CD8-positive, alpha-beta memory T cell (primary cell): ENCODE data around the gene SCN5A. TPM values are rescaled to one million over a fixed set of nuclear protein-coding genes. Genes with fewer than 3 reads are reported as not detected.
A peak's percentile ranks its signal among the peaks of the same experiment; 100 is the strongest.

Experiments used
- CTCF ChIA-PET: fragments of 350-600 bp; sonication (Branson Sonifier 250); formaldehyde crosslinking; loops from one replicate; lab custom pipeline; 2021; ENCODE audit warnings: antibody characterized with exemption; lab: Charles Lee
- POLR2A ChIA-PET: fragments of 350-600 bp; sonication (Branson Sonifier 250); formaldehyde crosslinking; loops from one replicate; lab custom pipeline; 2021; ENCODE audit warnings: antibody characterized with exemption; lab: Charles Lee
- DNase-seq, 5 donors: peaks; one replicate each; pipeline versions ENCODE4 v3.0.0 to v3.0.0-alpha.2; 2020 to 2022; ENCODE audit warnings: mixed read lengths in 1 of 5
- H3K27ac ChIP-seq: one replicate; pipeline ENCODE4 v1.7.0; 2013; ENCODE audit warnings: low read depth, mild to moderate bottlenecking, low read length, moderate library complexity
- H3K27me3 ChIP-seq: 2 replicates; pipeline ENCODE4 v1.7.0; 2013; ENCODE audit warnings: low read length, mild to moderate bottlenecking; ENCODE audit not compliant: insufficient read depth, poor library complexity, severe bottlenecking
- H3K36me3 ChIP-seq: 2 replicates; pipeline ENCODE4 v1.7.0; 2013; ENCODE audit warnings: mild to moderate bottlenecking, low read length, moderate library complexity; ENCODE audit not compliant: insufficient read depth
- H3K4me1 ChIP-seq: 2 replicates; pipeline ENCODE4 v1.7.0; 2013; ENCODE audit warnings: mild to moderate bottlenecking, low read length, moderate library complexity; ENCODE audit not compliant: insufficient read depth
- H3K4me3 ChIP-seq: 2 replicates; pipeline ENCODE4 v1.7.0; 2013; ENCODE audit warnings: mild to moderate bottlenecking, low read length
- H3K9me3 ChIP-seq: 2 replicates; pipeline ENCODE4 v1.7.0; 2013; ENCODE audit warnings: mild to moderate bottlenecking, low read length
- H3K27ac Mint-ChIP-seq, 8 donors: one replicate each; pipeline ENCODE4 v1.8.0; 2020 to 2021; ENCODE audit warnings: mixed read lengths in 8 of 8, mild to moderate bottlenecking in 6 of 8, inconsistent platforms in 3 of 8, moderate library complexity in 3 of 8
- H3K27me3 Mint-ChIP-seq, 2 donors: one replicate each; pipeline ENCODE4 v1.8.0; 2020 to 2021; ENCODE audit warnings: mixed read lengths in 2 of 2, mild to moderate bottlenecking in 1 of 2, moderate library complexity in 1 of 2
- H3K36me3 Mint-ChIP-seq, 3 donors: one replicate each; pipeline ENCODE4 v1.8.0; 2020 to 2021; ENCODE audit warnings: mixed read lengths in 3 of 3, inconsistent platforms in 1 of 3, mild to moderate bottlenecking in 1 of 3
- H3K4me1 Mint-ChIP-seq, 3 donors: one replicate each; pipeline ENCODE4 v1.8.0; 2020 to 2021; ENCODE audit warnings: mixed read lengths in 3 of 3, inconsistent platforms in 1 of 3, mild to moderate bottlenecking in 1 of 3
- H3K4me3 Mint-ChIP-seq, 7 donors: one replicate each; pipeline ENCODE4 v1.8.0; 2020 to 2021; ENCODE audit warnings: mixed read lengths in 7 of 7, mild to moderate bottlenecking in 6 of 7, moderate library complexity in 4 of 7, inconsistent platforms in 2 of 7
- H3K9me3 Mint-ChIP-seq, 5 donors: one replicate each; pipeline ENCODE4 v1.8.0; 2020 to 2022; ENCODE audit warnings: mixed read lengths in 5 of 5, mild to moderate bottlenecking in 3 of 5, moderate library complexity in 2 of 5, inconsistent platforms in 1 of 5
- polyA plus RNA-seq: library from polyadenylated mRNA; unstranded; fragments of 300-500 nt; fragmentation: Illumina TruSeq; gene quantifications from one replicate; pipeline ENCODE4 v1.2.3, GENCODE V29; 2021
- total RNA-seq, 2 experiments: library from RNA; stranded (reverse); gene quantifications; one replicate each; pipeline ENCODE4 v1.2.3, GENCODE V29; 2021

SCN5A gene
- total and polyA plus RNA-seq, 3 experiments from 2014 or later = 0.33 to 0.47 TPM; not detected in 1

- no peaks in the 10 kb centered on the region for H3K9me3 ChIP-seq
- no peaks in the 10 kb centered on the region for H3K36me3 Mint-ChIP-seq
- H3K27me3 Mint-ChIP-seq = peaks cover 3 to 5% of the 10 kb centered on the region in 2 donors
- no peak overlapping the region for H3K27ac ChIP-seq
- no peaks in the 10 kb centered on the region for H3K27me3 ChIP-seq
- no peak for DNase-seq
- H3K4me1 ChIP-seq = no peaks in the 10 kb centered on the region
- no peak overlapping the region for H3K4me3 Mint-ChIP-seq
- CTCF ChIA-PET = interaction anchor here (1.3 kb wide), 1 partner anchor 91 kb away, joined by 4 read pairs; no protein-coding TSS in a partner anchor
- no peaks in the 10 kb centered on the region for H3K9me3 Mint-ChIP-seq
- H3K4me1 Mint-ChIP-seq = no peaks in the 10 kb centered on the region
- H3K4me3 ChIP-seq = no peak overlapping the region
- POLR2A ChIA-PET = no interaction called here
- H3K36me3 ChIP-seq = no peaks in the 10 kb centered on the region
- peak overlapping the region in 1 of 8 donors; percentile 30 for H3K27ac Mint-ChIP-seq
These were observed 37.6 kb downstream of the SCN5A start for GRCh38 chr3:38611866-38612265.

- no peak overlapping the region for H3K4me3 ChIP-seq
- H3K4me1 Mint-ChIP-seq = no peaks in the 10 kb centered on the region
- POLR2A ChIA-PET = no interaction called here
- H3K27ac ChIP-seq = no peak overlapping the region
- H3K36me3 ChIP-seq = no peaks in the 10 kb centered on the region
- H3K27me3 Mint-ChIP-seq = peaks cover 5% of the 10 kb centered on the region in 2 donors
- no peaks in the 10 kb centered on the region for H3K9me3 Mint-ChIP-seq
- H3K4me1 ChIP-seq = no peaks in the 10 kb centered on the region
- H3K27me3 ChIP-seq = no peaks in the 10 kb centered on the region
- no peak for DNase-seq
- H3K4me3 Mint-ChIP-seq = no peak overlapping the region
- H3K36me3 Mint-ChIP-seq = no peaks in the 10 kb centered on the region
- no peak overlapping the region for H3K27ac Mint-ChIP-seq
- no peaks in the 10 kb centered on the region for H3K9me3 ChIP-seq
- CTCF ChIA-PET = no interaction called here
These were observed 38.6 kb downstream of the SCN5A start for GRCh38 chr3:38610934-38611333.

- Histone ChIP-seq H3K27ac (no peak overlapping the region), H3K27me3 (no peaks in the 10 kb centered on the region), H3K4me1 (no peaks in the 10 kb centered on the region), H3K9me3 (no peaks in the 10 kb centered on the region), H3K36me3 (no peaks in the 10 kb centered on the region), H3K4me3 (no peak overlapping the region)
- H3K4me3 Mint-ChIP-seq = no peak overlapping the region
- ChIA-PET CTCF (no interaction called here), POLR2A (no interaction called here)
- no peaks in the 10 kb centered on the region for H3K9me3 Mint-ChIP-seq
- no peak for DNase-seq
- H3K27me3 Mint-ChIP-seq = peaks cover 4 to 5% of the 10 kb centered on the region in 2 donors
- no peaks in the 10 kb centered on the region for H3K4me1 Mint-ChIP-seq
- H3K27ac Mint-ChIP-seq = no peak overlapping the region
- no peaks in the 10 kb centered on the region for H3K36me3 Mint-ChIP-seq
These were observed 39.1 kb downstream of the SCN5A start for GRCh38 chr3:38610436-38610835.

- no peak overlapping the region for H3K27ac Mint-ChIP-seq
- DNase-seq = no peak
- Histone ChIP-seq H3K27me3 (no peaks in the 10 kb centered on the region), H3K9me3 (no peaks in the 10 kb centered on the region), H3K4me3 (no peak overlapping the region), H3K4me1 (no peaks in the 10 kb centered on the region), H3K27ac (no peak overlapping the region), H3K36me3 (no peaks in the 10 kb centered on the region)
- H3K27me3 Mint-ChIP-seq = peaks cover 4 to 5% of the 10 kb centered on the region in 2 donors
- ChIA-PET POLR2A (no interaction called here), CTCF (no interaction called here)
- H3K4me3 Mint-ChIP-seq = no peak overlapping the region
- no peaks in the 10 kb centered on the region for H3K4me1 Mint-ChIP-seq
- H3K36me3 Mint-ChIP-seq = no peaks in the 10 kb centered on the region
- no peaks in the 10 kb centered on the region for H3K9me3 Mint-ChIP-seq
These were observed 39.9 kb downstream of the SCN5A start for GRCh38 chr3:38609386-38610111.

GRCh38 chr3:38608961-38609360 is 40.5 kb downstream of the SCN5A start:
- Mint-ChIP-seq H3K4me1 (no peaks in the 10 kb centered on the region), H3K27me3 (peaks cover 4 to 5% of the 10 kb centered on the region in 2 donors), H3K27ac (no peak overlapping the region), H3K4me3 (no peak overlapping the region), H3K9me3 (no peaks in the 10 kb centered on the region), H3K36me3 (no peaks in the 10 kb centered on the region)
- no peak overlapping the region for H3K4me3 ChIP-seq
- ChIA-PET POLR2A (no interaction called here), CTCF (no interaction called here)
- no peak overlapping the region for H3K27ac ChIP-seq
- no peaks in the 10 kb centered on the region for H3K27me3 ChIP-seq
- H3K36me3 ChIP-seq = no peaks in the 10 kb centered on the region
- H3K4me1 ChIP-seq = no peaks in the 10 kb centered on the region
- DNase-seq = no peak
- no peaks in the 10 kb centered on the region for H3K9me3 ChIP-seq

- Histone ChIP-seq H3K4me3 (no peak overlapping the region), H3K27ac (no peak overlapping the region), H3K36me3 (no peaks in the 10 kb centered on the region), H3K9me3 (no peaks in the 10 kb centered on the region), H3K27me3 (no peaks in the 10 kb centered on the region), H3K4me1 (no peaks in the 10 kb centered on the region)
- peaks cover 4 to 5% of the 10 kb centered on the region in 2 donors for H3K27me3 Mint-ChIP-seq
- ChIA-PET POLR2A (no interaction called here), CTCF (no interaction called here)
- no peaks in the 10 kb centered on the region for H3K36me3 Mint-ChIP-seq
- DNase-seq = no peak
- no peak overlapping the region for H3K4me3 Mint-ChIP-seq
- no peak overlapping the region for H3K27ac Mint-ChIP-seq
- H3K9me3 Mint-ChIP-seq = no peaks in the 10 kb centered on the region
- no peaks in the 10 kb centered on the region for H3K4me1 Mint-ChIP-seq
These were observed 41.3 kb downstream of the SCN5A start for GRCh38 chr3:38608086-38608775.

GRCh38 chr3:38606561-38606960 is 42.9 kb downstream of the SCN5A start:
- ChIA-PET POLR2A (no interaction called here), CTCF (interaction anchor here (1.3 kb wide), 1 partner anchor 11 kb away, joined by 4 read pairs; no protein-coding TSS in a partner anchor)

GRCh38 chr3:38605981-38606380 is 43.5 kb downstream of the SCN5A start:
- Histone ChIP-seq H3K36me3 (no peaks in the 10 kb centered on the region), H3K27ac (no peak overlapping the region), H3K27me3 (no peaks in the 10 kb centered on the region), H3K9me3 (no peaks in the 10 kb centered on the region), H3K4me1 (no peaks in the 10 kb centered on the region), H3K4me3 (no peak overlapping the region)
- no peaks in the 10 kb centered on the region for H3K36me3 Mint-ChIP-seq
- peaks cover 1 to 5% of the 10 kb centered on the region in 2 donors for H3K27me3 Mint-ChIP-seq
- POLR2A ChIA-PET = no interaction called here
- no peak overlapping the region for H3K27ac Mint-ChIP-seq
- CTCF ChIA-PET = interaction anchor here (1.1 to 1.9 kb wide), 2 partner anchors 10 to 45 kb away, joined by 3 to 5 read pairs; no protein-coding TSS in a partner anchor
- no peaks in the 10 kb centered on the region for H3K4me1 Mint-ChIP-seq
- H3K9me3 Mint-ChIP-seq = no peaks in the 10 kb centered on the region
- DNase-seq = no peak
- no peak overlapping the region for H3K4me3 Mint-ChIP-seq

More at GRCh38 chr3:38606561-38606960, 42.9 kb downstream of the SCN5A start:
- no peaks in the 10 kb centered on the region for H3K36me3 ChIP-seq
- H3K4me1 ChIP-seq = no peaks in the 10 kb centered on the region
- no peaks in the 10 kb centered on the region for H3K27me3 ChIP-seq
- H3K4me1 Mint-ChIP-seq = no peaks in the 10 kb centered on the region
- no peaks in the 10 kb centered on the region for H3K36me3 Mint-ChIP-seq
- no peaks in the 10 kb centered on the region for H3K9me3 ChIP-seq
- H3K27ac ChIP-seq = no peak overlapping the region
- no peak overlapping the region for H3K4me3 ChIP-seq
- H3K4me3 Mint-ChIP-seq = no peak overlapping the region
- DNase-seq = no peak
- H3K9me3 Mint-ChIP-seq = no peaks in the 10 kb centered on the region
- H3K27me3 Mint-ChIP-seq = peaks cover 4 to 5% of the 10 kb centered on the region in 2 donors
- H3K27ac Mint-ChIP-seq = no peak overlapping the region
